ENCODE data around the gene RIPK3.
"Not testable (repeated sequence)": the region's sequence is repeated elsewhere in the genome, so short reads cannot be mapped to it uniquely, and the experiment has no call there.

RIPK3 gene

DNA sequence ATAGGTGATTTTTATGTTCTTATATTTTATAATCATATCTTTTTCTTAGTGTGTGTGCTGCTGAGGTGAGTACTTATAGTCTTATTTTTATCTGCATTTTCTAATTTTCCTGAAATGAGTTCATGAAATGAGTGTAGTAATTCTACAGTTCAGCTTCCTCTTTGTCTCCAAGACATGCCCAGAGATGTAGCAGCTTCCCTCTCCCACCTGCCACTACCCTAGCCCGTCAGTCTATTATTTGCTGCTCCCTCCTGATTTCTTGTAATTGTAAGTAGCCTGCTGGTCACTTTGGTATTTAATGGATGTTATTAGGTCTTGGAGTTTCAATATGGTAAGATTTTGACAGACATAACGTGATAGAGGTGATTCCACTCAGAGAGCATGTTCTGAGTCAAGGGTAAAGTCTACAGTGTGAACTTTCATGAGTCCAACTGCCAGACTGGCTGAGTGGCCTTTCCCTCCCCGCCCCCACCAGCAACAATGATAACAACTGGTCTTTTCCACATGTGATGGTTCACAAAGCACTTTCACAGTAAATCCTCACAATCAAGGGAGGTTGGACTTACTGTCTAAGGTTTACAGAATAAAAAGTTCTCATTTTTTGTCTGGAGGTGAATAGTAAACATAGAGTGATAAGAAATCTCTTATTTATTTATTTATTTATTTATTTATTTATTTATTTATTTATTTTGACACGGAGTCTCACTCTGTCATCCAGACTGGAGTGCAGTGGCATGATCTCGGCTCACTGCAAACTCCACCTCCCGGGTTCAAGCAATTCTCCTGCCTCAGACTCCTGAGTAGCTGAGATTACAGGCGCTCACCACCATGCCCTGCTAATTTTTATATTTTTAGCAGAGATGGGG lies 4.2 kb upstream of the RIPK3 start:
- DNase-seq = no peak

DNA sequence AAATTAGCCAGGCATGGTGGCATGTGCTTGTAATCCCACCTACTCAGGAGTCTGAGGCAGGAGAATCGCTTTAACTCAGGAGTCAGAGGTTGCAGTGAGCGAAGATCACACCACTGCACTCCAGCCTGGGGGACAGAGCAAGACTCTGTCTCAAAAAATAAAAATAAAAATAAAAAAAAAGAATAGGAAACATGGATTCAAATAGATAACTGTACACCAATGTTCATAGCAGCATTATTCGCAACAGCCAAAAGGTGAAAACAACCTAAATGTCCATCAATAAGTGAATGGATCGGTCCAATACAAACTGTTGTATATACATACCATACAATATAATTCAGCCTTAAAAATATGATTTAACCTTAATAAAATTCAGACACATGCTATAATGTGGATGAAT lies 3.1 kb upstream of the RIPK3 start:
- DNase-seq = no peak

DNA sequence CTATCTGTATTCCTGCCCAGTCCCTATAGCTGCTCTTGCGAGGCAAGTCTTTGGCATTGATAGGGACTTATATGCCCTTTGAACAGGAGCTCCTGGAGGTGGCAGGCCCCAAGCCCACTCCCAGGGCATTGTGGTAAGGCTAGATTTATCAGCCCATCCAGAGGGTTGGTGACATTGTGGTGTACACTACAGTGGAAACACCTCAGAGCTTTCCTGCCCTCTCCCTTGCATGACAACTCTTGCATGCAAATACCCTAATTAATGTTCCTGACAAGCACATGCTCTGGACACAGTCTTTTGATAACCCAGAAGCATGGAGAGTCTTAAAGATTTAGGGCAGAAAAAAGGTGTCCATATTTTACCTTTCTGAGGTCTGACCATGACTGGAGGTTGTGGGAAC lies 815 bp upstream of the RIPK3 start:
- no peak for DNase-seq

DNA sequence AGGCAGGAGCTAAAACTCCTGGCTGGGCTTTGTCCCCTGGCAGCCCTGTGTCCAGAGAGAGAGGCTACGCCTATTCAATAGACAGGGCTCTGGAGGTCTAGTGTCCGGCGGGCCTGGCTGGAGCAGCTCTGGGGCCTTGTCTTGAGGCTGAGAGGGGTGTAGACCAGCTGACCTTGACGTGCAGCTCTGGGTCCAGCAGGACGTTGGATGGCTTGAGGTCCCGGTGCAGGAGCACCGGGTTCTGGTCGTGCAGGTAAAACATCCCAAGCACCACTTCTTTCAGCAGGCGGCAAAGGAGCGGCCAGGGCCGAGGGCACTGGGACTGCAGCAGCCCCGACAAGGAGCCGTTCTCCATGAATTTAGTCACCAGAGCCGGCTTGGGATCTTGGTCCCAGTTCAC lies 948 bp downstream of the RIPK3 start:
- DNase-seq = no peak

DNA sequence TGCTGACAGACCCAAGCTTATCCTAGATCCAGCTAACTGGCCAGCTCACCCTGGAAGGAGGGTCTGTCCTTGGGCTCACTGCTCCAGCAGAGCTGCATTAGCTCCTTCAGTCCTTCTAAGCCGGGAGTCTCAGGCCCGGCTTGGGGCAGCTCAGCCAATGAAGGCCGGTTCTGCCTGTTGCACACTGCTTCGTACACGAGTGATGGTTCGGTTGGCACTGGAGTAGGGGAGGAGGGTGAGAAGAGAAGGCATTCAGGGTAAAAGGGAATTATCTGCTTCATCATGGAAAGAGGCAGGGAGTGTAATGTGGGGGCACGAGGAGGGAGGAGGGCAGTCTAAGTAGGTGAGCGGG lies 2.0 kb downstream of the RIPK3 start:
- DNase-seq = no peak

DNA sequence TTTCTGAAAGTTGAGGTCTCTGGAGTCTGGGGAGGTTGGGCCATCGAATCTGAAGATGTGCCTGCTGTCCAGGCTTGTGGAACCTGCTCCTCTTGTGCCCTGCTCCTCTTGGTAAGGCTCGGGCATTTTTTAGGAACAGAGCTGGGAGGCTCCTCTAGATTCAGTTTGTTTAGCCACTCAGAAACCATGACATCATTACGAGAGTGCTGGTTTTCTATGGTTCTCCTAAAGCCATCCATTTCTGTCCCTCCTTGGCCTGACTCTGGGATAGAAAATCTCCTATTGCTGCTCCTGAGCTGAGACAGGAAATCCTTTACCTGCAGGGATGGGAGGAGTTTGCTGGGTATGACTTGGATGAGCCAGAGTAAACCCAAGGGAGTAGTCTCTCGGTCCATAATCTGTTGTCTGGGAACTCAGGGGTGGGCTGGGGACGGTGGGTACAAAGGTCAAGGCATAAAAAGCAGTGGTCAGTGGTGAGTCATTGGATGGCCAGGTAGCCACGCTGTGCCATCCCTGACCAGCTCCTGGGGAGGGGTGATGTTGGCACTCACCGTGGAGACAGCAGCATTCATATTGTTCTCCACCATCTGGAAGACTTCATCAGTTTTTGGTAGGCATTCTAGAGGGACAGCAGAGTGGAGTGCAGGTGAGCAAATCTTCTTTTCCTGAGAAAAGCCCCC lies 2.5 kb downstream of the RIPK3 start:
- DNase-seq = no peak

DNA sequence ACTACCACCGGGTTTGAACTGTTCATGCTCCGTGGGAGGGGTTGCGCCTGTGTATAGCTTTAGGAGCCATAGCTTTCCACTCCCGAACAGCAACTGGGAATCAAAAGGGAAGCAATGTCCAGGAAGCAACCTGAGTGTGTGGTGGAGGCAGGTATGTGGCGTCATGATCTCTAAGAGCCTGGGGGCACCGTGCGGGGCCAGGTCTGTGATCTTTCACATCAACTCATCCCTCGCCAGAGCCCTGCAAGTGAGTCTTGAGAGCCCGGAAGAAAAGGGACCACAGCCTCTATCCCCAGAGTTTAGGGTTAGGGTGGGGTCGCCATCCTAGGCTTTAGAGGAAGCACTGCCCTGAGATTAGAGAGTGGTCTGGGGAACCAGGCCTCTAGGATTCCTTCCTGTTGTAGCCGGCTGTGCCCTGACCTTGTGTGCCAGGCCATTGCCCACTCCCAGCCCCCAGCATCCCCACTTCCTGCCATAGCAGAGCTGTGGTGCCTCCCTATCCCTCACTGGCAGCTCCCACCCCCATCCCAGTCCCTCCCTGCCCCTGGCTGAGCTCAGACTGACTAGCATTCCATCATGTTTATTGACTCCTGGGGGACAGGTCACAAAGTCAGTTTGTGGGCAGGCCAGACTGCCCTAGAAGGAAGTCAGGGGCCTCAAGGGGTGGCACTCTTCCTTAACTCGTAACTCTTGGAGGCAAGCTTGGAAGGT lies 4.2 kb downstream of the RIPK3 start:
- no peak for DNase-seq

DNA sequence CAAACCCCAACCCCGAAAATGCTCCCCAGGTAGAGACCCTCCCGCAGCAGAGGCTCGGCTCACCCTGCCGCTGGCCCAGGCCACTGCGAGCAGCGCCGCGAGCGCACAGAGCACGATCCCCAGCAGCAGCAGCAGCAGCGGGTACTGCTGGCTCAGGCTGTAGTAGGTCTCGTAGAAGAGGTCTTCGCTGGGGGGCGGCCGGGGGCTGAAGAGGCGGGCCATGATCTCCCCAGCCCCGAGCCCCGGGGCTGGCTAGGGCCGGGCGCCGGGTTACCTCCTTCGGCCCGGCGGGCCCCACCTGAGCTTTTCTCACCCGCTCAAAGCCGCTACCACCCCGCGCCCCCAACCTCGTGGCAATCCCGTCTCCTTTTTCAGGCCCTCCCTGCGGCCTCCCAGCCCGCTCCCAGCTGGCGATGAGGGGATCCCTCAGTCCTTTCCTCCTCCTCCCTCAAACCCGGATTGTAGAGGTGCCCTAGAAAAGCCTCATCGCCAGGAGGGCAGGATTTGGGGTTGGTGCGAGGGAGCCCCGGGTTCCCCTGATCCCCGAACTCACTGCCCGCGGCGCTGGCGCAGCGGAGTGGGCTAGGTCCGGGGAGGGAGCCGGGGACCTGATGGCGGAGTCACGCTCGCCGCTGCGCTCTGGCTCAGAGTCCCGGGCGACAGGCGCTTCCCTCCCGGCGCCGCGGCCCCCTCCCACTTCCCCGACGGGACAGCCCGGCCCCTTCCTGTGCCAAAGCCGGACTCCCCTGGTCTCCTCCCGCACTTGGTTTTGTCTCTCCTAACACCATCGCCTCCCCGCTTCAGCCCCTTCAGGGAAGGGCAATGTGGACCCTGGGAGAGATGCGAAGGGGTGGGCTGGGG lies 5.1 kb downstream of the RIPK3 start, which contains the start of gene ADCY4:
Gene ADCY4 (minus strand): TSS at position 641 of the 861 bp plus-strand sequence. CDS start 419 bp downstream, at position 222.
- no peak for DNase-seq

DNA sequence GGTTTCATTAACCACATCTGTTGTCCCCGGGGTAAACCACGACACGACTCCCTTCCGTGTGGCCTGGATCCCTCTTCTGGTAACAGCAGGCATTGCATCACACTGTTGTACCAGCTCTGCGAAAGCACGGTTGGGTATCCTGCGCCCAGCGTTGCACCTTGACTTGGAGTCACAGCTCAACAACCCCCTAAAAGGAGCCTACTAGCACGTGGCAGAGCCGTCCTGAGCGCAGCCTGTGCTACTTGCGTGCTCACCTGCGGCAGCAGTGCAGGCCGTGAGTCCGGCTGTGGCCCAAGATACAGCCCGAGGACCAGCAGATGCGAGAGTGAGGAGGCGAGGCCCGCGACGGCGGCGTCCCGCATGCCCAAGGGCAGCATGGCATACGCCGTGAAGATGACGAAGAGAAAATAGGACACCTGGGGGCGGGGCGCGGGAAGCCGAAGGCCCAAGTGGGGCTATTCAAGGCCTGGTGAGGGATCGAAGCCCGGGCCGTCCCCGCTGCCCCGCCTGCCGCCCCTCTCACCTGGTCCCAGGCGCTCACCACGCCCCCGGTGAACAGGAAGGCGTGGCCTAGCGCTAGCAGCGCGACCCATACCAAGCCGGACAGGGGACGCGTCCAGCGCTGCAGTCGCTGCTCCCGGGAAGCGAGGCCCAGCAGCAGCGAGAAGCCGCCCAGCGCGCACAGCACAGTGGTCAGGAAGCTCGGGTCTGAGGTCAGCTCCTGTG lies 7.4 kb downstream of the RIPK3 start:
- no peak for DNase-seq

DNA sequence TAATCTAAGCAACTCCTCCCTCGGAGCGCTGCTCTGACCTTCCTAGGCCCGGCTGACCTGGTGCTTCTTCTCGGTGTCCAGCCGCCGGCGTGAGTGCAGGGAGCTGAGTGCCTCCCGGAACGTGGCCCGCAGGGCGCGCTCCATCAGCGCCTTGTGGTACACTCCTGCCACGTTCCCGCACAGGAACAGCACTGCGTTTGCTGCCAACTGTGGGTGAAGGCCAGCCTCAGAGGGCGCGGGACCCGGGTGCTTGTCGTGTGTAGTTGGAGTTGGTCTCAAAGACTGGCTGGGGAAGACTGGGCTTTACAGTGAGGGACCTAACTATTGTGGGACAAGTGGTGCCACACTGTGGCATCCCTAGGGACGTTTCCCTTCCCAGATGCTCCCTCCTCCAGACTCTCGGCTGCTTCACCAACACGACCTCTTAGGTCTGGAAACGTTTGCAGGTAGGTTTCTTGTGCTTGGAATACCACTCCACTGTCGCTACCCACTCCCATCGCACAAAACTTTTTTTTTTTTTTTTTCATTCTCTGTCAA lies 8.0 kb downstream of the RIPK3 start:
- no peak for DNase-seq

DNA sequence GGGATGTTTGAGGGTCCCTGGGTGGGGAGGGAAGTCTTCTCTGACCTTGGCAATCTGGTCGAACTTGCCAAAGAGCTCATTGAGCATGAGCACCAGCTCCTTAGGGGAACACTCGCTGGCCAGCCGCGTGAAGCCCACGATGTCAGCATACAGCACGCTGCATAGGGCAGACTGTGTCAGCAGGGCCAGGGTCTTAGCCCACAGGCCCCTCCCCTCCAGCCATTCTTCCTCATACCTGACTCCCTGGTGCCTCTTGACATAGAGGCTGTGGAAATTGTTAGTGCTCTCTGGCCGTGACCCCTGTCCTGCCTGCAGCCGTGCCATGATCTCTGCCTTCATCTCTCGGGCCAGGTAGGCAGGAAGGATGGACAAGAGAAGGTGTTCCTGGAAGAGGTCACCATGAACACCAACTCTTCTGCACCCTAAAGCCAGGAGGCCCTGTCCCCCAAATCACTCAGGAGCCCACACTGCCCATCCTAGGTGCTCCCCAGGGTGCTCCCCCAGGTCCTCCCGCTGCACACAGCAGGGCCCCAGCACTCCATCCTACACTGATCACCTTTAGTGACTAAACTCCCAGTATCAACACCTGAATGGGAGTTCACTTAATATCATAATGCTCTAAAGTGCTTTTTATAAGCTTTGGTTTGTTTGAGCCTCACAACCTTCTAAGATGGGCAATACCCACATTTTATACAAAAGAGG lies 8.7 kb downstream of the RIPK3 start:
- no peak for DNase-seq

DNA sequence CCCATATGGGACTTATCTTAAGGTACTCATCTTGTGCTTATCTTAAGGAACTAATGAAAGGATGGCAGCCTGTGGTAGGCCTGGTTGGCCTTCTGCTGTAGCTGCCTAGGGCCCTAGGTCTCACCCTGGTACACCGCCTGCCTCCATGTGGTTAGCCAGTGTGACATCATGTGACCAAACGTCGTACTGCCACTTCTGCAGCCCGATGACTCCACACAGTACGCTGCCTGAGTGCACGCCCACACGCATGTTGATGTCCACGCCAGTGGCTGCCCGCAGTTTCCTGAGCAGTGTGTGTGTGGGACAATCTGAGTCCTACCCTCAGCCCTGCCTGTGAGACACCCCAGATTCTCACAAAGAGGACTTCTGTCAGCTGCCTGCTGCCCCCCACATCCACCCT lies 10.1 kb downstream of the RIPK3 start:
- no peak for DNase-seq

DNA sequence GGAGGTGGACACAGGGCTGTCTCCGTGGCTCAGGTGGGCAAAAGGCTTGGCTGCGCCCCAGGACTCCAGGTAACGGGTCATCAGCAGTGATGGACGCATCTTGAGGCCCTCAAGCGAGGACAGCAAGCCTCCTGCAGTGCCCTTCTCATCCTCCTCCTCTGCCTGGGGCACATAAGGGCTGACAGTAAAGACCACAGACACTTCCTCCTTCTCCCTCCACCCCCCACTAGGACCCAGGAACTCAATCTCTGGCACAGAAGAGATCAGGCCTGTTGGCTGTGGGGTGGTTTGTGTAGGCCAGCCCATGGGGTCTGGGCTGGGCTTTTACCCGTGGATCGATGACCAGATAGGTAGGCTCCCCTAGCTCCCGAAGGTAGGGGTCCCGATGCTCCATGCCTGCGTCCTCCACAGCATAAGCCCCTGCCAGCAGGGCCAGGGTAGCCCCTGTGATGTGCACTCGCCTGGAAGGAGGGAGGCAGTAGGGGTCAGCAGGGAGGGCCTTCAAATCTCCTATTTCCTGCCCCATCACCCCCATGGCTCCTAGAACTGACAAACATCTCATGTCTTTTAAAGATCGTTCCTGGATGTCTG lies 10.6 kb downstream of the RIPK3 start:
- DNase-seq = no peak

DNA sequence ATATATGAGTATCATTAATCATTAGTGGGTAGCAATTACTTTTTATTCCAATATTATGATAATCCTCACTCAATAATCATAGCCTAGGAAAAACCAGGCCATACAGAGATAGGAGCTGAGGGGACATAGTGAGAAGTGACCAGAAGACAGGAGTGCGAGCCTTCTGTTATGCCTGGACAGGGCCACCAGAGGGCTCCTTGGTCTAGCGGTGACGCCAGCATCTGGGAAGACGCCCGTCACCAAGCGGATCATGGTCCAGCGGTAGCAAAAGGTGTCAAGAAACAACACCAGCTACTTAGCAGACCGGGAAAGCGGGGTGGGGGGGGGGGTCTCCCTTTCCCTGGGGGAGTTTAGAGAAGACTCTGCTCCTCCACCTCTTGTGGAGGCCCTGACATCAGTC lies 11.9 kb downstream of the RIPK3 start:
- not testable (repeated sequence) for DNase-seq

DNA sequence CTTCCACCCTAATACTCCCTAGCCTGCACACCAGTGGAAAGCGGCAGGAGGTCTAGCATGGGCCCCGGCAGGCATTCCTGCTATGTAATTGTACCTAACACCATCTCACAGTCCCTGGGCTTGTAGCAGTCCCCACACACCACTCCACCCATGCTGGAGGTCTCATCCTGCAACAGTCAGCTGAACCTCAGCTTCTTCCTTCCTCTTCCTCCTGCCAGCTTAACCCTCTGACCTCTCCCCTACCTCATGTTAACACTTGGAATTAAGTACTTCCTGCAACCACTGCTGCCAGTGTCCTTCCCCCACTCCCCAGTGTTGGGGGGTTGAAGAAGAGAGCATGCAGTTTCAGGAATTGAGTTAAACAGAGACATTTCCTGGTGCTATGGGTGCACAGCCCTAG lies 12.5 kb downstream of the RIPK3 start:
- DNase-seq = no peak

DNA sequence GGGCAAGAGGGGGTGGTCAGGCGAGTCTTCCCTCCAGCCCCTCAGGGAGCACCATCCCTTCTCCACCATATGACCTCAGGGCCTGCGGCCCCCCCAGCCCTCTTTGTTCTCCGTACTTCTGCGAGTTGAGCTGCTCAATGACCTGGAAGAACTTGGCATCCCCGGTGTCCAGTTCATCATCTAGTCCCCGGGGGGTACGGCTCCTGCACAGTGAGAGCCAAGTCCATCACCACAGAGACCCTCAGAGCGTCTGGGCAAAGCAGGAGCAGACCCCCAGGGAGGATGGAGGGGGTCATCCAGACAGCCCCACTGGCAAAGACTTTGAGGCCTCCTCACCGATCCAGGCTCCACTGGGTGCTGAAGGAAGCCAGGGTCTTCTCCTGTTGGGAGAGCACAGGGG lies 13.8 kb downstream of the RIPK3 start:
- no peak for DNase-seq

DNA sequence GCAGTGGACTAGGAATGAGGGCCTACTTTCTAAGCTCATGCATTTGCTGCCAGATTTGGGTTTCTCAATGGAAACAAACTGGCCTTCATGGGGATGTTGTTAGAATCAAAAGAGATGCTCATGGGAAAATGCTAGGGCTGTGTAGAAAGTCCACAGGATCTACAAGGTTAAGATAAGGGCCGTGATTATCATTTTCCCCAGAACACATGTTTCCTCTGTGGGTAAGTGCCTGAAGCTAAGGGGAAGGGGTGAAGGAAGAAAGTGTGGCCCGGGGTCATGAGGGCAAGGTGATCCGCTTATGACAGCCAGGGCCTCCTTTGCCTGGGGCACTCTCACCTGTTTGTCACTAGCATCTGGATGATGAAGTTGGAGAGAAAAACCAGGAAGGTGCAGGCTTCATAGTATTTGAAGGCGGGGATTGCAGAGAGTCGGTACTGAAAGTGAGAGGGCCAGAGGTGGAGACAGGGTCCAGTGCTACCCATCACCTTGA lies 14.7 kb downstream of the RIPK3 start:
- DNase-seq = no peak

DNA sequence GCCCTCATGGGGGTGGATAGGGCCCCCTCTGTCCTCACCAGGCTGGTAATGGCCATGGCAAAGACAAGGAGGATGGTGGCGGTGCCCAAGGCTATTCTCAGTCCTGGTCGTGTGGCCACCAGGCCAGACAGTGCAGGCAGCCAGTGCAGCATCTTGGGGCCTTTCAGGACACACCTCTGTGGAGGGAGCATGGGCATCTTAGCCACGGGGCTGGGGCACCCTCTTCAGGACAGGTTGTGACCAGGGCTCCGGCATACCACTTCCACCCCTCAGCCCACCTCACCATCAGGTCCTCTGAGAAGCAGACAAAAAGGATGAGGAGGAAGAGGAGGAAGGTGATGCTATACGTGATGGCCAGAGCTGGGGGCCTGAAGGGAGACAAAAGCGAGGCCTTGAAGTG lies 15.8 kb downstream of the RIPK3 start:
- DNase-seq = no peak

DNA sequence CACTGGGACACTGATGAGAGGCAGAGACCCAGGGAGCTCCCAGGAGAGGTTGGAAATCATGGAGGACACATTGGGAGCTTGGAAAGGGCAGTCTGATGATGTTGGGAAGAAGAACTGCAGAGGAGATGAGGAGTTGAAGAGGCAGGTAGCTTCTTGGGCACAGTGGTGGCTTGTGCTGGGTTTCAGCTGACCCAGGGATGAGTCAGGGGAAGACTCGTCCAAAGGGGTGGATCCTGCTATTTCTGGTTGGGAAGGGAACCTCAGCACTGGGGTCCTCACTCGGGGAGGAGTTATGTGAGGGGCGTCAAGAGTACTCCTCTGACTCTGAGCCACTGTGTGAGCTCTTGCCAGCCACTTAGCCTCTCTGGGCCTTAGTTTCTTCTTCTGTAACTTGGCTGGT lies 16.4 kb downstream of the RIPK3 start:
- DNase-seq = no peak

DNA sequence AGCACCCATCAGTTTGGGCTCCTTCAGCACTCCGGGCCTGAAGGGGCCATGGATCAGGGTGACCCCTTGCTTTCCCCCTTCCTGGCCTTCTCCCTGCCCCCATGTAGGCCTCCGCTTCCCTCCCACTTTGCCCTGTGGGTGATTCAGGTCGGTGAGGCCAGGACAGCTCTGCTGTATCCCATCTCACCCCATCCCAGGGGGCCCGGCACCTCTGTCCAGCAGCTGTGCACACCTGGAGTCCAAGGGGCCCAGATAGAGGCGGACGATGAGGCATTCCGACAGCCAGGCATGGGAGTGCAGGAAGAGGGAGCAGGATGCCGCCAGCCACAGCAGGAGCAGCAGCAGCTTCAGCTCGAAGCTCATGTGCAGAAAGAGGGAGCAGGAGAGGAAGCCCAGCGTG lies 17.1 kb downstream of the RIPK3 start:
- no peak for DNase-seq

Data from cortex of kidney (tissue), 1 donor.